HepG2 (cell line): Measurements from ENCODE around the gene RIN3. TPM values are rescaled to one million over a fixed set of nuclear protein-coding genes. Genes with fewer than 3 reads are reported as not detected.

Source experiments
- ATAC-seq: fragments of 200-7000 bp; cut with Tn5 transposase; 3 replicates; pipeline ENCODE4 v1.9.1; 2020; ENCODE audit warnings: mild to moderate bottlenecking, moderate library complexity
- BruUV-seq: library from RNA; stranded (reverse); fragments of 400-500 nt; replicated peaks from 2 replicates; lab custom pipeline; 2021; lab: Mats Ljungman, UMichigan
- CTCF ChIA-PET: fragments of 300-600 bp; formaldehyde crosslinking; extraction: SDS; loops from one replicate; lab custom pipeline; 2021; ENCODE audit warnings: low total read pairs, inconsistent platforms, low intra/inter-chr PET ratio; lab: Yijun Ruan, JAX
- POLR2A ChIA-PET: fragments of 350-600 bp; sonication (Branson Sonifier 250); formaldehyde crosslinking; loops from one replicate; lab custom pipeline; 2020; ENCODE audit warnings: antibody characterized with exemption, inconsistent platforms; lab: Yijun Ruan, JAX
- DNase-seq: peaks from one replicate; pipeline ENCODE4 v3.0.0-alpha.2; 2015; ENCODE audit warnings: low spot score
- FAIRE-seq: peaks from 3 replicates; lab custom pipeline; 2011; peaks lifted over from hg19 to GRCh38; lab: Jason Lieb, UNC
- H2AFZ ChIP-seq: one replicate; pipeline ENCODE4 v1.6.1; 2011; ENCODE audit warnings: low read length, inconsistent platforms
- H3K27ac ChIP-seq: fragments of 300-600 bp; 3 replicates; pipeline ENCODE4 v1.8.0; 2011; ENCODE audit warnings: mixed run types, mild to moderate bottlenecking, mixed read lengths, low read length, inconsistent platforms; ENCODE audit not compliant: insufficient read depth; ENCODE audit errors: extremely low read length
- H3K27me3 ChIP-seq, 2 experiments: fragments of 200-600 bp in 1 of 2; 2 replicates in 1 of 2; 3 replicates in 1 of 2; pipeline versions ENCODE4 v1.6.0 to v1.8.0; 2011; ENCODE audit warnings: low read length in 2 of 2, mild to moderate bottlenecking in 2 of 2, moderate library complexity in 2 of 2, inconsistent platforms in 1 of 2; ENCODE audit not compliant: insufficient read depth in 2 of 2, control insufficient read depth in 1 of 2
- H3K36me3 ChIP-seq, 2 experiments: fragments of 200-600 bp in 1 of 2; replicated peaks in 1 of 2; 2 replicates in 1 of 2; 3 replicates in 1 of 2; pipeline versions ENCODE4 v1.5.1 to v1.8.0; 2011; ENCODE audit warnings: low read length in 2 of 2, inconsistent platforms in 1 of 2; ENCODE audit not compliant: insufficient read depth in 2 of 2, control insufficient read depth in 1 of 2
- H3K4me1 ChIP-seq: 2 replicates; pipeline ENCODE4 v1.5.1; 2012; ENCODE audit warnings: low read length, inconsistent platforms; ENCODE audit not compliant: insufficient read depth
- H3K4me2 ChIP-seq: 2 replicates; pipeline ENCODE4 v1.6.0; 2011; ENCODE audit warnings: low read depth, low read length, inconsistent platforms
- H3K4me3 ChIP-seq, 3 experiments: fragments of 200-600 bp in 1 of 3; sonication (generic), shearing (Covaris generic) in 1 of 3; replicated peaks in 1 of 3; 2 replicates each; pipeline ENCODE4 v1.5.1; 2011 to 2016; ENCODE audit warnings: low read length in 3 of 3, inconsistent platforms in 2 of 3, low read depth in 2 of 3, mild to moderate bottlenecking in 2 of 3, control low read depth in 1 of 3, mixed read lengths in 1 of 3; ENCODE audit not compliant: insufficient read depth in 1 of 3
- H3K79me2 ChIP-seq: one replicate; pipeline ENCODE4 v1.6.1; 2011; ENCODE audit warnings: low read length, inconsistent platforms; ENCODE audit not compliant: insufficient read depth
- H3K9ac ChIP-seq: 2 replicates; pipeline ENCODE4 v1.6.0; 2011; ENCODE audit warnings: mild to moderate bottlenecking, low read depth, low read length, inconsistent platforms; ENCODE audit not compliant: insufficient read depth
- H3K9me3 ChIP-seq: 2 replicates; pipeline ENCODE4 v1.5.1; 2012; ENCODE audit warnings: mild to moderate bottlenecking, low read length
- H4K20me1 ChIP-seq: 2 replicates; pipeline ENCODE4 v1.6.0; 2011; ENCODE audit warnings: inconsistent platforms, mild to moderate bottlenecking, low read length, moderate library complexity; ENCODE audit not compliant: insufficient read depth
- ATF4 ChIP-seq, 2 experiments: fragments of 450-650 bp in 1 of 2; sonication (generic) in 1 of 2; formaldehyde crosslinking; IDR thresholded peaks; 2 replicates each; pipeline versions ENCODE4 v1.5.0 to v1.8.0; 2020 to 2022; ENCODE audit warnings: mild to moderate bottlenecking in 1 of 2, missing genetic modification reagents in 1 of 2
- ELF3 ChIP-seq: IDR thresholded peaks from 2 replicates; pipeline ENCODE4 v1.6.1; 2016; ENCODE audit warnings: missing genetic modification reagents, missing compliant biosample characterization
- ETS1 ChIP-seq: sonication (generic); formaldehyde crosslinking; IDR thresholded peaks from 2 replicates; pipeline ENCODE4 v1.4.0; 2020; ENCODE audit warnings: missing genetic modification reagents
- ETV5 ChIP-seq: IDR thresholded peaks from 2 replicates; pipeline ENCODE4 v1.6.1; 2018; ENCODE audit warnings: missing biosample characterization, missing genetic modification reagents, inconsistent platforms, borderline replicate concordance
- GATAD2A ChIP-seq: IDR thresholded peaks from 2 replicates; pipeline ENCODE4 v1.6.1; 2016
- IKZF4 ChIP-seq: sonication (generic); formaldehyde crosslinking; IDR thresholded peaks from 2 replicates; pipeline ENCODE4 v1.5.1; 2020; ENCODE audit warnings: borderline replicate concordance, mild to moderate bottlenecking, low read depth, missing genetic modification reagents; ENCODE audit errors: not compliant biosample characterization
- IRF9 ChIP-seq: sonication (generic); formaldehyde crosslinking; IDR thresholded peaks from 2 replicates; pipeline ENCODE4 v1.8.0; 2022; ENCODE audit warnings: missing genetic modification reagents, mild to moderate bottlenecking, borderline replicate concordance
- JUN ChIP-seq: sonication (generic); formaldehyde crosslinking; IDR thresholded peaks from 2 replicates; pipeline ENCODE4 v1.4.0; 2020; ENCODE audit warnings: mild to moderate bottlenecking, missing genetic modification reagents
- MIER2 ChIP-seq: IDR thresholded peaks from 2 replicates; pipeline ENCODE4 v1.6.1; 2016; ENCODE audit warnings: missing biosample characterization, missing genetic modification reagents
- ONECUT2 ChIP-seq: sonication (generic); formaldehyde crosslinking; IDR thresholded peaks from 2 replicates; pipeline ENCODE4 v1.4.0; 2020; ENCODE audit warnings: missing genetic modification reagents
- PCBP1 ChIP-seq: fragments of 200-400 bp; formaldehyde crosslinking; IDR thresholded peaks from 2 replicates; pipeline ENCODE4 v1.6.1; 2017; ENCODE audit warnings: mild to moderate bottlenecking, low read depth, low read length, borderline replicate concordance
- PITX1 ChIP-seq: sonication (generic); formaldehyde crosslinking; IDR thresholded peaks from 2 replicates; pipeline ENCODE4 v1.5.1; 2020; ENCODE audit warnings: mild to moderate bottlenecking, missing genetic modification reagents
- RFXAP ChIP-seq: sonication (generic); formaldehyde crosslinking; IDR thresholded peaks from 2 replicates; pipeline ENCODE4 v1.4.0; 2020; ENCODE audit warnings: missing genetic modification reagents, borderline replicate concordance
- SKIL ChIP-seq: sonication (generic); formaldehyde crosslinking; IDR thresholded peaks from 2 replicates; pipeline ENCODE4 v1.8.0; 2022; ENCODE audit warnings: missing genetic modification reagents, mild to moderate bottlenecking, moderate library complexity, borderline replicate concordance
- SOX13 ChIP-seq, 3 experiments: fragments of 450-650 bp in 1 of 3; sonication (generic) in 1 of 3; formaldehyde crosslinking in 1 of 3; IDR thresholded peaks in 2 of 3; conservative IDR thresholded peaks in 1 of 3; 2 replicates each; pipeline versions ENCODE4 v1.5.0 to v1.6.1; 2016 to 2020; ENCODE audit warnings: antibody characterized with exemption in 1 of 3, mild to moderate bottlenecking in 1 of 3, missing compliant biosample characterization in 1 of 3, missing genetic modification reagents in 1 of 3, moderate library complexity in 1 of 3
- SOX6 ChIP-seq, 2 experiments: fragments of 450-650 bp in 1 of 2; sonication (generic) in 1 of 2; formaldehyde crosslinking in 1 of 2; IDR thresholded peaks; 2 replicates each; pipeline versions ENCODE4 v1.4.0 to v1.6.1; 2017 to 2020; ENCODE audit warnings: antibody characterized with exemption in 1 of 2, mild to moderate bottlenecking in 1 of 2, missing genetic modification reagents in 1 of 2
- SRF ChIP-seq: IDR thresholded peaks from 2 replicates; pipeline ENCODE4 v1.6.1; 2011; ENCODE audit warnings: mild to moderate bottlenecking, low read depth, low read length, moderate library complexity
- ZNF615 ChIP-seq: sonication (generic); formaldehyde crosslinking; IDR thresholded peaks from 2 replicates; pipeline ENCODE4 v1.5.0; 2020; ENCODE audit warnings: mild to moderate bottlenecking, missing genetic modification reagents, borderline replicate concordance
- WGBS: methylation state at CpG from one replicate; pipeline ENCODE4 v1.1.6; 2017; ENCODE audit warnings: low lambda C conversion rate; 5-methylcytosine and 5-hydroxymethylcytosine counted together
- in situ Hi-C: cut with HindIII; loops from 2 replicates; pipeline ENCODE4 v1.10.0; 2017; ENCODE audit warnings: low pct_unique_long_range_greater_than_20kb; ENCODE audit not compliant: extremely low pct_ligation_motif_present
- intact Hi-C: fragments of 100-400 bp; cut with micrococcal nuclease; formaldehyde crosslinking; loops from one replicate; pipeline ENCODE4 v1.10.0; 2022; ENCODE audit not compliant: unreplicated experiment
- polyA plus RNA-seq, 8 experiments: library from polyadenylated mRNA; depleted of rRNA in 3 of 8; stranded (reverse) in 7 of 8; unstranded in 1 of 8; fragments of >200 nt; fragmentation: Illumina TruSeq in 4 of 8; extraction: Trizol in 4 of 8; gene quantifications; 2 replicates each; pipeline versions ENCODE4 v1.2.1 to v1.2.3, GENCODE V29; 2011 to 2016; ENCODE audit warnings: low read depth in 4 of 8, missing spikeins in 1 of 8, mixed read lengths in 1 of 8; ENCODE audit not compliant: insufficient read depth in 1 of 8
- total RNA-seq, 5 experiments: library from RNA; depleted of rRNA; stranded (reverse); fragments of >200 nt; fragmentation: Illumina TruSeq; extraction: Trizol; gene quantifications; 2 replicates each; pipeline ENCODE4 v1.2.3, GENCODE V29; 2016; ENCODE audit warnings: low read depth in 1 of 5

The RIN3 gene
- total and polyA plus RNA-seq, 2 of the 13 experiments (the other 11 are each of a cell fraction or from before 2014, with no cell fraction given): 2.3 to 3.6 TPM

- Histone ChIP-seq H3K4me3 (no peak overlapping the region), H2AFZ (no peak overlapping the region), H4K20me1 (no peaks in the 10 kb centered on the region), H3K9me3 (no peaks in the 10 kb centered on the region), H3K9ac (no peak overlapping the region), H3K4me1 (peaks cover 45% of the 10 kb centered on the region), H3K36me3 (no peaks in the 10 kb centered on the region), H3K27me3 (no peaks in the 10 kb centered on the region; a peak in 1 of 5 replicates), H3K79me2 (no peaks in the 10 kb centered on the region), H3K27ac (no peak overlapping the region), H3K4me2 (peak overlapping the region; percentile 51; the same call in 1 of the 2 replicates)
- 17% methylated on average over 14 of the region's 14 CpGs for WGBS
- ChIA-PET POLR2A (no interaction called here), CTCF (no interaction called here)
- in situ Hi-C loops: no loop called here
- ATAC-seq (no peak), DNase-seq (peak; percentile 41), FAIRE-seq (no peak)
- intact Hi-C loops: no loop called here
- BruUV-seq: no TSS peak
- TF ChIP-seq SKIL (CRISPR knock-in tag): no peak
- no peak for TF ChIP-seq SOX6 (IDR thresholded peaks at IDR 0.05)
- TF ChIP-seq SOX6 (CRISPR knock-in tag; IDR thresholded peaks at IDR 0.05): peak; percentile 87
- no peak for TF ChIP-seq RFXAP (CRISPR knock-in tag)
- no peak for TF ChIP-seq ETS1 (CRISPR knock-in tag)
- peak; percentile 13; the same call in 1 of the 2 replicates for TF ChIP-seq ETV5 (CRISPR knock-in tag)
- TF ChIP-seq ATF4 (CRISPR knock-in tag; IDR thresholded peaks at IDR 0.05): peak in 1 of 2 experiments; percentile 49; a peak in 1 of 4 replicates
- no peak for TF ChIP-seq SRF
- no peak for TF ChIP-seq ZNF615 (CRISPR knock-in tag)
- no peak for TF ChIP-seq IRF9
- no peak for TF ChIP-seq ONECUT2 (CRISPR knock-in tag)
- TF ChIP-seq GATAD2A (CRISPR knock-in tag): peak; percentile 49
- no peak for TF ChIP-seq SOX13 (IDR thresholded peaks at IDR 0.05)
- peak in 1 of 2 experiments; percentile 77; a peak in 2 of 4 replicates for TF ChIP-seq SOX13 (CRISPR knock-in tag; conservative IDR thresholded peaks at IDR 0.05 in 1 of 2, IDR thresholded peaks at IDR 0.05 in 1 of 2)
- no peak for TF ChIP-seq IKZF4
- no peak for TF ChIP-seq PCBP1
- no peak for TF ChIP-seq PITX1 (CRISPR knock-in tag)
- TF ChIP-seq ELF3 (CRISPR knock-in tag): no peak
- no peak for TF ChIP-seq JUN (CRISPR knock-in tag)
- TF ChIP-seq MIER2 (CRISPR knock-in tag): no peak
Observed at GRCh38 chr14:92475451-92476187, 38.0 kb upstream of the RIN3 start.
